Chondrocyte (in vitro differentiated cells): Measurements from ENCODE around the gene TBL1Y. TPM values are rescaled to one million over a fixed set of nuclear protein-coding genes. Genes with fewer than 3 reads are reported as not detected.
"Not testable (repeated sequence)": the region's sequence is repeated elsewhere in the genome, so short reads cannot be mapped to it uniquely, and the experiment has no call there.

Experiments
- DNase-seq: peaks from one replicate; pipeline ENCODE4 v3.0.0; 2021; ENCODE audit warnings: mixed read lengths, low spot score
- H3K27ac Mint-ChIP-seq: one replicate; pipeline ENCODE4 v1.8.0; 2021; ENCODE audit warnings: mild to moderate bottlenecking, moderate library complexity, mixed read lengths; ENCODE audit not compliant: unreplicated experiment
- H3K27me3 Mint-ChIP-seq: 2 replicates; pipeline ENCODE4 v1.8.0; 2021; ENCODE audit warnings: low read depth, mixed read lengths
- H3K36me3 Mint-ChIP-seq: 2 replicates; pipeline ENCODE4 v1.8.0; 2021; ENCODE audit warnings: low read depth, mixed read lengths
- H3K4me1 Mint-ChIP-seq: 2 replicates; pipeline ENCODE4 v1.8.0; 2021; ENCODE audit warnings: low read depth, mild to moderate bottlenecking, mixed read lengths
- H3K4me3 Mint-ChIP-seq: one replicate; pipeline ENCODE4 v1.8.0; 2021; ENCODE audit warnings: mild to moderate bottlenecking, moderate library complexity, mixed read lengths; ENCODE audit not compliant: unreplicated experiment
- H3K9me3 Mint-ChIP-seq: 2 replicates; pipeline ENCODE4 v1.8.0; 2021; ENCODE audit warnings: low read depth, mixed read lengths
- total RNA-seq: library from RNA; stranded (reverse); gene quantifications from 3 replicates; pipeline ENCODE4 v1.2.1, GENCODE V29; 2021
- TF ChIP-seq, protein P1 (sequence below): fragments of 200-600 bp; sonication (generic); IDR thresholded peaks from 2 replicates; pipeline ENCODE4 v1.5.0; 2021; ENCODE audit warnings: antibody characterized with exemption, mild to moderate bottlenecking, moderate library complexity

Gene TBL1Y
- total RNA-seq, 1 donor from 2014 or later: not detected

- Mint-ChIP-seq H3K36me3 (no peaks in the 10 kb centered on the region), H3K27ac (no peak overlapping the region), H3K4me1 (no peaks in the 10 kb centered on the region), H3K27me3 (no peaks in the 10 kb centered on the region), H3K4me3 (no peak overlapping the region), H3K9me3 (no peaks in the 10 kb centered on the region)
- no peak for DNase-seq
- TF ChIP-seq, protein P1, sequence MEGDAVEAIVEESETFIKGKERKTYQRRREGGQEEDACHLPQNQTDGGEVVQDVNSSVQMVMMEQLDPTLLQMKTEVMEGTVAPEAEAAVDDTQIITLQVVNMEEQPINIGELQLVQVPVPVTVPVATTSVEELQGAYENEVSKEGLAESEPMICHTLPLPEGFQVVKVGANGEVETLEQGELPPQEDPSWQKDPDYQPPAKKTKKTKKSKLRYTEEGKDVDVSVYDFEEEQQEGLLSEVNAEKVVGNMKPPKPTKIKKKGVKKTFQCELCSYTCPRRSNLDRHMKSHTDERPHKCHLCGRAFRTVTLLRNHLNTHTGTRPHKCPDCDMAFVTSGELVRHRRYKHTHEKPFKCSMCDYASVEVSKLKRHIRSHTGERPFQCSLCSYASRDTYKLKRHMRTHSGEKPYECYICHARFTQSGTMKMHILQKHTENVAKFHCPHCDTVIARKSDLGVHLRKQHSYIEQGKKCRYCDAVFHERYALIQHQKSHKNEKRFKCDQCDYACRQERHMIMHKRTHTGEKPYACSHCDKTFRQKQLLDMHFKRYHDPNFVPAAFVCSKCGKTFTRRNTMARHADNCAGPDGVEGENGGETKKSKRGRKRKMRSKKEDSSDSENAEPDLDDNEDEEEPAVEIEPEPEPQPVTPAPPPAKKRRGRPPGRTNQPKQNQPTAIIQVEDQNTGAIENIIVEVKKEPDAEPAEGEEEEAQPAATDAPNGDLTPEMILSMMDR: no peak
Measured at GRCh38 chrY:7056886-7057285, 146.4 kb downstream of the TBL1Y start.

DNA sequence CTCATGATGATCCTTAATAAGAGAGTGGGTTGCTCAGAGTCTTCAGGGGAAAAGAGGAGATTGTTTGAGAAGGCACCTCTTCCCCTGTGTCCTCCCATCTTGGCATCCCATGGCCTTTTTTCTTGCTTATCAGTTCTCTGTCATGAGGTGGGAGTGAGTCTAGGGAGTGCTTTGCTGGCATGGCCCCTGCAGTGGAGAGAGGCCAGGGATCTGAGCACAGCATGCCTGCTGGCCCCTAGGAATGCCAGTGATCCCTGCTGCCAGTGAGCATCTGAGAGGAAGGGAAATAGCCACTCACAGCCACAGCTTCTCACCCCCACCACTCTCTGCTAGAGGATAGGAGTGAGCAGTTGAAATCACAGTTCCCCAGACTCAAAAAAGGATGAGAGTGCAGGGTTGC lies 168.2 kb downstream of the TBL1Y start:
- TF ChIP-seq, protein P1: no peak
- H3K9me3 Mint-ChIP-seq: no peaks in the 10 kb centered on the region

DNA sequence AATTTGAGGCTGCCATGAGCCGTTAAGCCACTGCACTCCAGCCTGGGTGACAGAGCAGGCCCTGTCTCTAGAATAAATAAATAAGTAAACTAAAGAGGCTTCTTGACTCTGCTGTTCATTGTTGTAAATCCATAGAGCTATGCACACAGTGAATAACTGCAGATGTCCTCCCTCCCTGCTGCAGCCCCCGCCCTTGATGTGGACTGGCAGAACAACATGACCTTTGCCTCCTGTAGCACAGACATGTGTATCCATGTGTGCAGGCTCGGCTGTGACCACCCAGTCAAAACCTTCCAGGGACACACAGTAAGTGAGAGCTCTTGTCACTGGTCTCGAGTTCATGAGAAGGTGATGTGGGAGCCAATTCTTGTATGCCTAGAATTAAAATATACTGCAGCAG lies 170.1 kb downstream of the TBL1Y start:
- H3K36me3 Mint-ChIP-seq, DNase-seq, H3K27ac Mint-ChIP-seq, H3K9me3 Mint-ChIP-seq, H3K4me1 Mint-ChIP-seq, H3K4me3 Mint-ChIP-seq, H3K27me3 Mint-ChIP-seq: not testable (repeated sequence)

More for the DNA sequence above, 168.2 kb downstream of the TBL1Y start:
- H3K27ac Mint-ChIP-seq: no peak overlapping the region
- H3K4me3 Mint-ChIP-seq: no peak overlapping the region
- no peaks in the 10 kb centered on the region for H3K27me3 Mint-ChIP-seq
- H3K4me1 Mint-ChIP-seq: no peaks in the 10 kb centered on the region
- DNase-seq: no peak
- H3K36me3 Mint-ChIP-seq: no peaks in the 10 kb centered on the region

DNA sequence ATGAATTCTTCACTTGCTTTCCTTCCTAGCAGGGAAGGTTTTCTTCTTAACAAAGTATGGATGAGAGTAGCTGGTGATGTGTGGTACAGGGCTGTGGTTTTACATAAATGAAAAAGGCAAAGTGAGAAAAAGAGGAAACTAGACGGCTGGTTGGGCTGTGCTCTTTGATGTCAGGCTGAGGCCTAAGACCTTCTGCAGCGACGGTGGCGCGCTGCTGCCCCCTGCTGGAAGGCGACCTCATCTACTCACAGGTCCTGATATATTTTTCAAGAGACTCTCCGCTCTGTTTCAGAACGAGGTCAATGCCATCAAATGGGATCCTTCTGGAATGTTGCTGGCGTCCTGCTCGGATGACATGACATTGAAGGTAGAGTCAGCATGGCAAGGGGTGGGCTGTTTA lies 175.1 kb downstream of the TBL1Y start:
- no peak overlapping the region for H3K27ac Mint-ChIP-seq
- H3K36me3 Mint-ChIP-seq: no peaks in the 10 kb centered on the region
- no peaks in the 10 kb centered on the region for H3K4me1 Mint-ChIP-seq
- no peaks in the 10 kb centered on the region for H3K27me3 Mint-ChIP-seq
- no peak for DNase-seq
- H3K4me3 Mint-ChIP-seq: no peak overlapping the region
- TF ChIP-seq, protein P1: no peak
- H3K9me3 Mint-ChIP-seq: no peaks in the 10 kb centered on the region

DNA sequence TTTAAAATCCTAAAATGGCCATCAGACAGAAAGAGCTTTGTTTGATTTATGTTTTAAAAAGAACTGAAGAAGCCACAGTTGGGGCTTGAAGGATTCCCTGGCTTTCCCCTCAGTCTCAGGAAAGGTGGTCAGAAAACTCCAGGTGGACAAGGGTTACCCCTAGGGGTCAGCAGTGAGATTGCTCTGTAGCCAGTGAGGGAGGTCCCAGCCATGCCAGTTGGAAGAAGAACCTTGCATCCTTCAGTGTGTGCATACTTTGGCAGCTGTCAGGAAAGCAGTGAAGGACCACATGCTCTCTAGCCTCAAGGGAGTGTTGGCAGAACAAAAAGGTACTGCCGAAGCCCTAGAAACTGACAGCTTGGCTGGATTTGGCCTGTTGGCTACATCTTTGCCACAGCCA lies 182.3 kb downstream of the TBL1Y start:
- no peaks in the 10 kb centered on the region for H3K27me3 Mint-ChIP-seq
- H3K4me1 Mint-ChIP-seq: no peaks in the 10 kb centered on the region
- no peak overlapping the region for H3K4me3 Mint-ChIP-seq
- H3K27ac Mint-ChIP-seq: no peak overlapping the region
- DNase-seq: no peak
- H3K9me3 Mint-ChIP-seq: no peaks in the 10 kb centered on the region
- TF ChIP-seq, protein P1: no peak
- H3K36me3 Mint-ChIP-seq: no peaks in the 10 kb centered on the region

- Mint-ChIP-seq H3K4me1 (no peaks in the 10 kb centered on the region), H3K36me3 (no peaks in the 10 kb centered on the region), H3K4me3 (no peak overlapping the region), H3K27ac (no peak overlapping the region), H3K9me3 (no peaks in the 10 kb centered on the region), H3K27me3 (no peaks in the 10 kb centered on the region)
- TF ChIP-seq, protein P1: no peak
- no peak for DNase-seq
Measured at GRCh38 chrY:7094365-7094764, 183.9 kb downstream of the TBL1Y start.
